ENCODE data around the gene CACTIN. TPM values are rescaled to one million over a fixed set of nuclear protein-coding genes. Genes with fewer than 3 reads are reported as not detected.
A peak's percentile ranks its signal among the peaks of the same experiment; 100 is the strongest.

CACTIN gene
- total and polyA plus RNA-seq, 2 of the 8 experiments (the other 6 are each of a cell fraction or from before 2014, with no cell fraction given), result 25.8 to 29.9 TPM

- no peaks in the 10 kb centered on the region for H3K79me2 ChIP-seq (ENCODE audit: control insufficient read depth in 1 of 2, insufficient read depth in 2 of 2, low read length in 2 of 2)
These were observed 26.8 kb downstream of the CACTIN start for GRCh38 chr19:3599776-3600187.

More at GRCh38 chr19:3599776-3600187, 26.8 kb downstream of the CACTIN start:
- Histone ChIP-seq H3K9ac (replicated peaks in 1 of 4; ENCODE audit: extremely low read depth in 1 of 4, low read depth in 3 of 4, low read length in 3 of 4) (no peak overlapping the region), H3K4me3 (ENCODE audit: extremely low read depth in 1 of 4, insufficient read depth in 2 of 4, low read depth in 3 of 4, low read length in 4 of 4) (no peak overlapping the region), H3K56ac (replicated peaks; ENCODE audit: insufficient read length, low read depth, low read length) (no peak overlapping the region), H3K4ac (replicated peaks; ENCODE audit: insufficient read length, low read depth, low read length) (no peak overlapping the region), H2AK5ac (ENCODE audit: low read depth, low read length) (no peak overlapping the region), H4K5ac (ENCODE audit: insufficient read length, low read depth, low read length) (no peak overlapping the region), H3K79me1 (ENCODE audit: low read depth, low read length) (no peaks in the 10 kb centered on the region), H4K20me1 (replicated peaks in 1 of 2; ENCODE audit: control insufficient read depth in 1 of 2, insufficient read depth in 2 of 2, low read length in 2 of 2) (no peaks in the 10 kb centered on the region), H3K18ac (ENCODE audit: extremely low read depth, low read length) (no peak overlapping the region), H4K8ac (ENCODE audit: extremely low read depth, insufficient read depth, low read length) (peak overlapping the region; percentile 71), H3K4me1 (replicated peaks in 1 of 4; ENCODE audit: control insufficient read depth in 3 of 4, insufficient read depth in 4 of 4, low read length in 3 of 4) (no peaks in the 10 kb centered on the region), H3K9me3 (ENCODE audit: insufficient read depth in 2 of 2, low read depth in 1 of 2, low read length in 1 of 2) (no peaks in the 10 kb centered on the region), H3K23me2 (ENCODE audit: low read depth, low read length) (no peaks in the 10 kb centered on the region), H3K4me2 (ENCODE audit: insufficient read depth in 1 of 2, low read depth in 2 of 2, low read length in 2 of 2) (no peak overlapping the region), H4K91ac (replicated peaks; ENCODE audit: insufficient read length, low read length) (no peak overlapping the region), H3K27ac (ENCODE audit: low read depth, low read length) (no peak overlapping the region), H2BK12ac (ENCODE audit: low read depth, low read length) (no peak overlapping the region), H3K36me3 (ENCODE audit: control insufficient read depth in 2 of 4, insufficient read depth in 4 of 4, low read length in 3 of 4) (no peaks in the 10 kb centered on the region), H2BK15ac (ENCODE audit: low read length) (no peak overlapping the region), H2AFZ (ENCODE audit: low read length) (no peak overlapping the region), H2BK20ac (ENCODE audit: low read length) (no peak overlapping the region), H3K14ac (ENCODE audit: insufficient read length) (no peak overlapping the region), H3K23ac (ENCODE audit: insufficient read length) (no peak overlapping the region), H2BK120ac (replicated peaks; ENCODE audit: low read depth, low read length) (no peak overlapping the region), H3K27me3 (replicated peaks in 1 of 4; ENCODE audit: control insufficient read depth in 3 of 4, extremely low read depth in 1 of 4, insufficient read depth in 3 of 4, low read length in 3 of 4) (peaks cover 0 to under 1% (median 0%) of the 10 kb centered on the region in 4 experiments; a peak in 2 of 7 replicates), H2BK5ac (ENCODE audit: low read depth, low read length) (no peak overlapping the region)
- FAIRE-seq (no peak), DNase-seq (ENCODE audit: low read depth in 1 of 2, low spot score in 2 of 2) (peak in 1 of 2 experiments; percentile 74)
- TF ChIP-seq RAD21 (IDR thresholded peaks at IDR 0.05 in 1 of 2, conservative IDR thresholded peaks at IDR 0.05 in 1 of 2; ENCODE audit: low read depth in 2 of 2, low read length in 2 of 2) (peak; percentile 42 to 65), EGR1 (IDR thresholded peaks at IDR 0.05; ENCODE audit: borderline replicate concordance, low read depth, low read length) (peak; percentile 71; the same call in 1 of the 2 replicates), TBP (IDR thresholded peaks at IDR 0.05; ENCODE audit: low read depth, low read length) (no peak), CTCF (IDR thresholded peaks at IDR 0.05; ENCODE audit: control extremely low read depth in 1 of 3, insufficient read depth in 1 of 3, low read depth in 1 of 3, low read length in 3 of 3) (peak; percentile 55 to 78 (median 69))
- CTCF ChIA-PET (ENCODE audit: partially characterized antibody), result interaction anchor here (0.9 to 3.5 kb wide), 7 partner anchors 9 to 252 kb away, joined by 3 to 21 read pairs (median 6); partner anchors contain the start of gene GIPC3
- WGBS, 2 experiments (ENCODE audit: extremely low coverage in 1 of 2, insufficient coverage in 1 of 2, insufficient read length in 1 of 2, insufficient replicate concordance in 2 of 2, low coverage in 1 of 2, low lambda C conversion rate in 2 of 2, missing lambda C conversion rate in 1 of 2), result 83% methylated on average over 26 of the region's 28 CpGs; no CpG with 5 or more reads in 1 of the 2 experiments
- POLR2A ChIA-PET (ENCODE audit: partially characterized antibody), result interaction anchor here (0.7 to 1.6 kb wide), 3 partner anchors 8 to 28 kb away, joined by 3 to 4 read pairs (median 4); no protein-coding TSS in a partner anchor
